Keratinocyte (primary cell): Measurements from ENCODE around the gene PRKCE. TPM values are rescaled to one million over a fixed set of nuclear protein-coding genes. Genes with fewer than 3 reads are reported as not detected.

Source experiments
- DNase-seq: peaks from one replicate; pipeline ENCODE4 v3.0.0-alpha.2; 2011; ENCODE audit warnings: low read depth, missing footprints, low spot score
- FAIRE-seq: peaks from 2 replicates; lab custom pipeline; 2011; peaks lifted over from hg19 to GRCh38; lab: Jason Lieb, UNC
- H2AFZ ChIP-seq: 2 replicates; pipeline ENCODE4 v1.6.0; 2012; ENCODE audit warnings: low read length, control low read depth, inconsistent platforms; ENCODE audit not compliant: control insufficient read depth
- H3K27ac ChIP-seq: 2 replicates; pipeline ENCODE4 v1.5.1; 2011; ENCODE audit warnings: low read length; ENCODE audit not compliant: control insufficient read depth, insufficient read depth
- H3K27me3 ChIP-seq: 3 replicates; pipeline ENCODE4 v1.6.0; 2011; ENCODE audit warnings: low read length; ENCODE audit not compliant: control insufficient read depth, insufficient read depth; ENCODE audit errors: extremely low read depth
- H3K36me3 ChIP-seq, 2 experiments: 2 replicates in 1 of 2; 3 replicates in 1 of 2; pipeline ENCODE4 v1.5.1; 2011; ENCODE audit warnings: low read length in 2 of 2, mild to moderate bottlenecking in 1 of 2; ENCODE audit not compliant: control insufficient read depth in 2 of 2, insufficient read depth in 2 of 2; ENCODE audit errors: extremely low read depth in 1 of 2
- H3K4me1 ChIP-seq: 3 replicates; pipeline ENCODE4 v1.5.1; 2011; ENCODE audit warnings: low read length; ENCODE audit not compliant: control insufficient read depth, insufficient read depth; ENCODE audit errors: extremely low read depth
- H3K4me2 ChIP-seq: 3 replicates; pipeline ENCODE4 v1.6.0; 2011; ENCODE audit warnings: low read depth, low read length; ENCODE audit not compliant: control insufficient read depth, insufficient read depth; ENCODE audit errors: extremely low read depth
- H3K4me3 ChIP-seq, 3 experiments: fragments of 200-600 bp in 1 of 3; sonication (generic) in 1 of 3; 2 replicates in 2 of 3; 3 replicates in 1 of 3; pipeline ENCODE4 v1.5.1; 2011 to 2016; ENCODE audit warnings: low read length in 3 of 3, mild to moderate bottlenecking in 3 of 3, control low read depth in 2 of 3, inconsistent platforms in 1 of 3, low read depth in 1 of 3, mixed read lengths in 1 of 3, mixed run types in 1 of 3, moderate library complexity in 1 of 3; ENCODE audit not compliant: control insufficient read depth in 2 of 3, insufficient read depth in 2 of 3; ENCODE audit errors: extremely low read depth in 1 of 3
- H3K79me2 ChIP-seq: 2 replicates; pipeline ENCODE4 v1.6.0; 2012; ENCODE audit warnings: low read length; ENCODE audit not compliant: control insufficient read depth, insufficient read depth
- H3K9ac ChIP-seq: 3 replicates; pipeline ENCODE4 v1.6.0; 2011; ENCODE audit warnings: low read length; ENCODE audit not compliant: control insufficient read depth, insufficient read depth; ENCODE audit errors: extremely low read depth
- H3K9me1 ChIP-seq: 3 replicates; pipeline ENCODE4 v1.6.0; 2011; ENCODE audit warnings: low read length; ENCODE audit not compliant: control insufficient read depth, insufficient read depth; ENCODE audit errors: extremely low read depth
- H3K9me3 ChIP-seq: 2 replicates; pipeline ENCODE4 v1.5.1; 2012; ENCODE audit warnings: low read depth, low read length; ENCODE audit not compliant: control insufficient read depth
- H4K20me1 ChIP-seq: 3 replicates; pipeline ENCODE4 v1.6.0; 2011; ENCODE audit warnings: low read length; ENCODE audit not compliant: control insufficient read depth, insufficient read depth; ENCODE audit errors: extremely low read depth
- EZH2 ChIP-seq: IDR thresholded peaks from one replicate; pipeline ENCODE4 v1.6.1; 2012; ENCODE audit warnings: inconsistent platforms, mild to moderate bottlenecking, low read length, moderate library complexity
- dilution Hi-C: fragments of 300-500 bp; cut with MboI; formaldehyde crosslinking; loops from one replicate; pipeline ENCODE4 v1.7.0; 2020; ENCODE audit warnings: low sequenced_read_pairs; ENCODE audit not compliant: extremely low pct_ligation_motif_present
- polyA plus RNA-seq, 5 experiments: library from polyadenylated mRNA; depleted of rRNA in 3 of 5; stranded (reverse) in 3 of 5; stranded (forward) in 1 of 5; unstranded in 1 of 5; fragments of >200 nt; gene quantifications; 1 replicate in 1 of 5; 2 replicates in 3 of 5; 3 replicates in 1 of 5; pipeline versions ENCODE4 v1.2.1 to v1.2.3, GENCODE V29; 2011 to 2012; ENCODE audit warnings: missing spikeins in 2 of 5, low read depth in 1 of 5, low replicate concordance in 1 of 5
- TF ChIP-seq, protein P1 (sequence below), 3 experiments: IDR thresholded peaks in 1 of 3; conservative IDR thresholded peaks in 1 of 3; optimal IDR thresholded peaks in 1 of 3; 2 replicates in 2 of 3; 3 replicates in 1 of 3; pipeline versions ENCODE3 to v1.5.1; 2011; ENCODE audit warnings: low read length in 3 of 3, mild to moderate bottlenecking in 3 of 3, moderate library complexity in 2 of 3, control low read depth in 1 of 3, inconsistent platforms in 1 of 3; ENCODE audit not compliant: insufficient read depth in 2 of 3; ENCODE audit errors: extremely low read depth in 1 of 3

PRKCE gene
- polyA plus RNA-seq, 1 donor (not counting 4 experiments of a cell fraction or from before 2014, with no cell fraction given): 2.0 TPM

DNA sequence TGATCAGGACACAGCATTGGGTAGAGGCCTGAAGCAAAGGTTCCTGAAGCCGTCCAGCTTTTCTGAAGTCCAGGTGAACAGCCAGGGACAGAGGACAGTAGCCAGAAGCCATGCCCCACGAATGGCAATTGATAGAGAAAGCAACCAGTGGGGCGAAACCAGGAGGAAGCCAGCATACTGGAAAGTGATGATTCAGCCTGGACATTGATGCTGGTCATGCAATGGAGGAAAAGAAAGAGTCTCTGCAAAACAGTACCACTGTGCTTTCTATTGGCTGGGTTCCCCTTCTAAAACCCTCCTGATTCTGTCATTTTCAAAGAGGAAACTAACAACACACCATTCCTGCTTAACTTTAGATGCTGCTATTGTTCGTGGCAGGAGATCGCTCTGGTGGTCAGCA lies 424.4 kb downstream of the PRKCE start:
- no peak overlapping the region for H2AFZ ChIP-seq

GRCh38 chr2:46076251-46076650 lies 424.8 kb downstream of the PRKCE start:
- TF ChIP-seq EZH2: no peak
- TF ChIP-seq, protein P1, sequence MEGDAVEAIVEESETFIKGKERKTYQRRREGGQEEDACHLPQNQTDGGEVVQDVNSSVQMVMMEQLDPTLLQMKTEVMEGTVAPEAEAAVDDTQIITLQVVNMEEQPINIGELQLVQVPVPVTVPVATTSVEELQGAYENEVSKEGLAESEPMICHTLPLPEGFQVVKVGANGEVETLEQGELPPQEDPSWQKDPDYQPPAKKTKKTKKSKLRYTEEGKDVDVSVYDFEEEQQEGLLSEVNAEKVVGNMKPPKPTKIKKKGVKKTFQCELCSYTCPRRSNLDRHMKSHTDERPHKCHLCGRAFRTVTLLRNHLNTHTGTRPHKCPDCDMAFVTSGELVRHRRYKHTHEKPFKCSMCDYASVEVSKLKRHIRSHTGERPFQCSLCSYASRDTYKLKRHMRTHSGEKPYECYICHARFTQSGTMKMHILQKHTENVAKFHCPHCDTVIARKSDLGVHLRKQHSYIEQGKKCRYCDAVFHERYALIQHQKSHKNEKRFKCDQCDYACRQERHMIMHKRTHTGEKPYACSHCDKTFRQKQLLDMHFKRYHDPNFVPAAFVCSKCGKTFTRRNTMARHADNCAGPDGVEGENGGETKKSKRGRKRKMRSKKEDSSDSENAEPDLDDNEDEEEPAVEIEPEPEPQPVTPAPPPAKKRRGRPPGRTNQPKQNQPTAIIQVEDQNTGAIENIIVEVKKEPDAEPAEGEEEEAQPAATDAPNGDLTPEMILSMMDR (optimal IDR thresholded peaks at IDR 0.05 in 1 of 3, IDR thresholded peaks at IDR 0.05 in 1 of 3, conservative IDR thresholded peaks at IDR 0.05 in 1 of 3; ENCODE audit: extremely low read depth in 1 of 3, insufficient read depth in 2 of 3, low read length in 3 of 3): no peak
- Histone ChIP-seq H4K20me1 (no peaks in the 10 kb centered on the region), H3K79me2 (no peaks in the 10 kb centered on the region), H3K36me3 (no peaks in the 10 kb centered on the region), H3K4me3 (no peak overlapping the region), H2AFZ (no peak overlapping the region), H3K4me2 (no peak overlapping the region), H3K4me1 (peaks cover 17% of the 10 kb centered on the region), H3K9ac (no peak overlapping the region), H3K27ac (no peak overlapping the region), H3K9me3 (no peaks in the 10 kb centered on the region), H3K9me1 (no peaks in the 10 kb centered on the region), H3K27me3 (no peaks in the 10 kb centered on the region)
- no peak for FAIRE-seq
- DNase-seq: no peak
- dilution Hi-C loops: no loop called here

More for the DNA sequence above, 424.4 kb downstream of the PRKCE start:
- Histone ChIP-seq H3K4me1 (peaks cover 17% of the 10 kb centered on the region), H3K4me3 (no peak overlapping the region), H3K9me1 (no peaks in the 10 kb centered on the region), H3K36me3 (no peaks in the 10 kb centered on the region), H3K9ac (no peak overlapping the region), H3K27ac (no peak overlapping the region), H3K4me2 (no peak overlapping the region), H3K27me3 (no peaks in the 10 kb centered on the region), H4K20me1 (no peaks in the 10 kb centered on the region), H3K79me2 (no peaks in the 10 kb centered on the region), H3K9me3 (no peaks in the 10 kb centered on the region)
- no peak for FAIRE-seq
- DNase-seq: no peak
- dilution Hi-C loops: no loop called here
- TF ChIP-seq EZH2: no peak
- TF ChIP-seq, protein P1 (optimal IDR thresholded peaks at IDR 0.05 in 1 of 3, IDR thresholded peaks at IDR 0.05 in 1 of 3, conservative IDR thresholded peaks at IDR 0.05 in 1 of 3; ENCODE audit: extremely low read depth in 1 of 3, insufficient read depth in 2 of 3, low read length in 3 of 3): no peak
